ENCODE results near the gene BCKDHB.
"Not testable (repeated sequence)": the region's sequence is repeated elsewhere in the genome, so short reads cannot be mapped to it uniquely, and the experiment has no call there.

BCKDHB gene

DNA sequence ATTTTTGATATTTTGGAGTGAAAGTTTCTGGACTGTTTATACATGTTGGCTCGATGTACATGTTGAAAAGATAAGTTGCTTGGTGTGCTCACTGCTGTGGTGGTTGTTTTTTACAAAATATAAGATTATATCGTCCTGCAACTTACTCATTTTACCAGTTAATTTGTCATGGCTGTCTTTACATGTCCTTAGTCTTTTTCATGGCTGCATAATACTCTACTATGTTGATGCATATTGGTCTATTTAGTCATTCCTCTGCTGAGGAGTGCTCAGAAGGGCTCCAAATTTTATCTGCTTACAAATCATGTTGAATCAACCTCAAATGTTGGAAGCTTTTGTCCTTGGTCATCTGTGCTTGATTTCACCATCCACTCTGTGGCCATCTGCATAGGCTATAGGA, 164.6 kb downstream of the BCKDHB start:
- DNase-seq: no peak

GRCh38 chr6:80272988-80273387, 166.5 kb downstream of the BCKDHB start:
- DNase-seq: no peak

DNA sequence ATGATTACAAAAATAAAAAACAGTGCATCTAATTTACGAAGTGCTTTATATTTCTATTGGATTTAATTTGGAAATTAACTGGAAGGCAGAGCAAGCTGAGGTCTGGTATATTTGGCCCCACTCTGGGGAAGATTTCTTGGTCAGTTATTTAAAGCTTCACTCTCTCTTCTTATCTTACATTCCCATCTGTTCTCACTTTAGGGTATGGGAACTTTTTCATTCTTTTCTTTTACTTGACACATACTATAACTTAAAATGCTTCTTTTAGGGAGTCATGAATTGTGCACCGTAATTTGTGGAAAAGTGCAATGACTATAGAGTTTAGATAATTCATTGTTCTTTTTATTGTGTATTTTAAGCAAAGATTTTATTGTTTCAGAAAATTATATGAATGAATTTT, 170.4 kb downstream of the BCKDHB start:
- no peak for DNase-seq

DNA sequence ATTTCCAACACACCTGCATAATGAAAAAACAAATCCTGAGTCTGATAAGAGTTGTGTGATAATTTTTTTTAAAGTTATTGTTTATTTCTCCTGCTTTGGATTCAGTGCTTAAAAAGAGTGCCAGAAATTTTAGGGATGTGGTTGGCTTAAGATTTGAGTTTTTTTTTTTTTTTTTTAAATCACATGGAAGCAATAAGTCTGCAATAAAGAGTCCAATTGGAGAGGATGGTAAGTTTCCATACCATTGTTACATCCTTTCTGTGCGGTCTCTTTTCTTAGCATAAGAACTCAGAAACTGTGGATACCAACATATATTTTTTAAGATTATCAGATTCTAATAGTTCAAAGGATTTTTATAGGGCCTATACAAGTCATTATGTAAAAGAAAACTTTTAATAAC, 171.0 kb downstream of the BCKDHB start:
- no peak for DNase-seq

DNA sequence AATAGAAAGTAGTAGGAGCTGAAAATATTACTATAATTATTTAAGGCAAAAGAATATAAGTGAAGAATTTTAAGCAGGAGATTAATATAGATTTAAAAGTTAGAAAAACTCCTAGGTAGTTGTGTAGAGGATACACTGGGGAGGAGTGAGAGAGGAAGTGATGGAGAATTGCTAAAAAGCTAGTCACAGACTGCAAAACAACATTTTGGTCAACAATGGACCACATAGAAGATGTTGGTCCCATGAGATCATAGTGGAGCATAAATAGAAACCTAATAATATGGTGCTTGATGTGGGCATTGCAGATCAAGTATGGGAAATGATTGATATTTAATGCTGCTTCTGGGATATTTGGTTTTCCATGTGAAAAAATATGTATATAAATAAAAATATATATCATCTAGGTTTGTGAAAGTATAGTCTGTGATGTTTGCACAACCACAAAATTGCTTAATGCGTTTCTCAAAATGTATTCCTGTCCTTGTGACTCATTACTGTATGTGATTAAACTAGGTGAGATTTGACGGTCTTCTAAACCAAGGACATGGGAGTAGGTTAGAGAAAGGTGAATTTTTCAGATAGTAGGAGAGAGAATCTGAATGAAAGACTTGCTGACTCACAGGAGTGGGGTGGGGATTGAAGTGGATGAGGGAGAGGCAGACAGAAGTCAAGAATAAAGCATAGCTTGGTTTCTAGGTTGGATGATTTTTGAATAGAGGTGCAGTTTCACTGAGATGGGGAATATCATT, 174.0 kb downstream of the BCKDHB start:
- no peak for DNase-seq

DNA sequence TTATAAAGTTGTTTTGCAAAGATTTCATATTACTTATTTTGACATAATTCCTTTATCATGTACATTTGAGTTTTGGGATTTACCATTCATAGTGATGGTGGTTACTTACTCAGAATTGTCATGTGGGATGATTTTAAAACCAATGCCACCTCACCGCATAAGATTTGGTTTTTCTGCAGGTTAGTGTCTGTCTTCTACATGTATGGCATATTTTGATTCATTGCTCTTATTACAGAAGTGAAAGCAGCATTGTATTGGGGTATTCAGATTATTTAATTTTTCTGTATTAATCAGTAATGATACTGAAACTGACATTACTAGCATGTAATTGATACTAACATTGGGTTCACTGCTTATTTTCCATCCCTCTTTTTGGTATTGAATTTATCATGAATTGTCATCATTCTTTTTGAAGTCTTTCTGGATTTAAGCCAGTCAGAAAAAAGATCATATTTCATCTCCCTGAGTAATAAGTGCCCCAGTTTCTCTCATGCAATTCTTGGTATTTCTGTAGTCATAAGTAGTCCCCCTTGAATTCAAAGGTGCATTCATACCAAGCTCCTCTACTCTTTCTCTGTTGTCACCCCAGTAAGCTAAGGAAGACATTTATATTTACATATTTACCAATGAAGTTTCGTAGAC, 176.6 kb downstream of the BCKDHB start:
- DNase-seq: no peak

- DNase-seq: no peak
Observed at GRCh38 chr6:80287112-80287511, 180.6 kb downstream of the BCKDHB start.

DNA sequence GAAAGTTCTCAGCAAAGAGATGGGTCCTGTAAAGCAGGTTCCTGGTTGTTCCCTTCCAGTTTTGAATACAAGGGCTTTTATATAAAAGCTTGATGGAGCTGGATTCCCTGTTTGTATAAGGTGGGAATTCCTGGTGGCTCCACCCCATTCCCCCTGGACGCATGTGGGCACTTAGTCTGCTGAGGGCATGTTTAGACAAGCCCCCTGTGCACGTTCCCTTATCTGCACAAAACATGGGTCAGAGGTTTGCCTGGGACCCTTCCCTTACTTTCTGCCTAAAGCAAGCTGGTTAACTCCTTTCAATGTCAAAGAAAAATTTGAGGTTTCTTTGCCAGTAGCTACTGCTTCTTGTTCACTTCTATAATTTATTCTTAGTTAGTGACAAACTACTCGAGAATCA, 181.1 kb downstream of the BCKDHB start:
- DNase-seq: no peak

GRCh38 chr6:80289727-80290126, 183.3 kb downstream of the BCKDHB start:
- no peak for DNase-seq

DNA sequence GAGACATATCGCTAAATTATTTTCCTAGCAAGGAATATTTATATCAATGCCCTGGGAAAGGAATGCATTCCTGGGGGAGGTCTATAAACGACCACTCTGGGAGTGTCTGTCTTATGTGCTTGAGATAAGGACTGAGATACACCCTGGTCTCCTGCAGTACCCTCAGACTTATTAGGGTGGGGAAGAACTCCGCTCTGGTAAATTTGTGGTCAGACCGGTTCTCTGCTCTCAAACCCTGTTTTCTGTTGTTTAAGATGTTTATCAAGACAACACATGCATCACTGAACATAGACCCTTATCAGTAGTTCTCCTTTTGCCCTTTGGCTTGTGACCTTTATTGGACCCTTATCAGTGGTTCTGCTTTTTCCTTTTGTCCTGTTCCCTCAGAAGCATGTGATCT, 188.1 kb downstream of the BCKDHB start:
- not testable (repeated sequence) for DNase-seq

DNA sequence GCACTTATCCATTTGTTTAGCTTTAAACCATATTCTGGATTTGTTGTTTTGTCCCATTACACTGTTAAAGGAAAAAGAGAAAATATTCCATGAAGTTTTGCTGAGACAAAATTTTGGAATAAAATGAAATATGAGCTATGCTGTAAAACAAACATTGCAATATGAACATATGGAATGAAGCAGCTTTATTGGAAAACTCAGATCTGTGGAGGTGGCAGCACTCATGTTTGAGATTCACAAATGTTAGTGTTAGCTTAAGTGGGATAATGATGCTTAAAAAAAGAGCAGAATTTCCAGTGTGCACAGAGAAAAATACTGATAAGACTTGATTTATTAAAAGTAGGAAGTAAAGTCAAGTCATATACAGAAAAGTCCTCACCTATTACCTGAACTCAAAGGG, 196.2 kb downstream of the BCKDHB start:
- no peak for DNase-seq

GRCh38 chr6:80304014-80304413, 197.5 kb downstream of the BCKDHB start:
- no peak for DNase-seq

DNA sequence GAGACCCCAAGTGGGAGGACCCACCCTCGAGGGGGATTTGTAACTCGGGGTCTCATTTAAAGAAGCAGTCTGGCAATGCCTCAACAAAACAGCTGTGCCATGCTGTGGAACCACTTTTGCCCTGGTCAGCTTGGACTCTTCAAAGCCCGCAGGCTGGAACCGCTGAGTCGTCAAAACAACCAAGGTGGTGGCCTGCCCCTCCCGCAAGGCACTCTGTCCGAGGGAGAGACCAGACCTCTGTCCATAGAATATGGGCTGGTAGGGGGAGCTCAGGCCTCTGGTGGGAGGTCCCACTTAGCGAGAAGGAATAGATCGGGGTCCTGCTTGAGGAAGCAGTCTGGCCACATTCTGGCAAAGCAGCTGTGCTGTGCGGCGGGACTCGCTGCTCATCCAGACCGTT, 208.1 kb downstream of the BCKDHB start:
- no peak for DNase-seq

DNA sequence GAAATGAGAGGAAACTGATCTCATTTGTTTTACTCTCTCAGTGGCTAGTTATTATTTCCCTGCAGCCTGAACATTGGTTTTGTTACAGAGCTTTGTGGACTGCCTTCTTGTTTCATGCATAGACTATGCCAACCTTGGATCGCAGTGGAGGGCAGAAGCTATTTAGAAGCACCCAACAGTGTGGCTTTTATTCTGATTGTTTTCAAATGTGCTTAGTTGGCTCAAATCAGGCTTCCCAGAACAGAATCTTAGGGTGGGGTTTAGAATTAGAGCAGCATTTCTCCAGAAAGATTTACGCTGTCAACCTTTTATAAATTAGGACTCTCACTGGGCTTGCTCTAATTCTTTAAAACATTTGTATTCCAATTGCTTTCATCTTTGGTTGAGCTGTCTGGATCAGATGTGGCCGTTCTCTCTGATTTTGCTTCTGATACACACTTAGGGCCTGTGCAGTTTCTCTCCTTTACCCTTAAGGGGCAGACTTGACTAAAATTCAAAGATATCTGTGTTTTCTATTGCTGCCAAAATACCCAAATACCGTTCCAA, 210.3 kb downstream of the BCKDHB start:
- DNase-seq: no peak

DNA sequence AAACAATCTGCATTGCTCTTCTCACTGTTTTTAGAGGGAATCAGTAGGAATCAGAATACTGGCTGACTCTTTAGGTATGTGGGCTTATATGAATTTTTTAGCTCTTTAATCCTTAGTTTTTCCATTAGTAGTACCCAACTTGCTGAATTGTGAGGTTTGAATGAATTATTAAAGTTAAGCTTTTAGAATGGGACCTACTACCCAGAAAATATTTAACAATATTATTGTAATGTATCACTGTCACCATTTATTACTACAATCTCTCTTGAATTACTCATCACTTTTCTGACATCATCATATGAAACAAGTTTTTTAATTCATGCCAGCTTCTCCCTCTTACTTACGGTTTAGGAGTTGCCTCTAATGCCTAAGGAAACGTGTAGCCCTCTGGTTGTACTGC, 212.7 kb downstream of the BCKDHB start:
- DNase-seq: no peak

GRCh38 chr6:80321011-80321410, 214.5 kb downstream of the BCKDHB start:
- DNase-seq: no peak

DNA sequence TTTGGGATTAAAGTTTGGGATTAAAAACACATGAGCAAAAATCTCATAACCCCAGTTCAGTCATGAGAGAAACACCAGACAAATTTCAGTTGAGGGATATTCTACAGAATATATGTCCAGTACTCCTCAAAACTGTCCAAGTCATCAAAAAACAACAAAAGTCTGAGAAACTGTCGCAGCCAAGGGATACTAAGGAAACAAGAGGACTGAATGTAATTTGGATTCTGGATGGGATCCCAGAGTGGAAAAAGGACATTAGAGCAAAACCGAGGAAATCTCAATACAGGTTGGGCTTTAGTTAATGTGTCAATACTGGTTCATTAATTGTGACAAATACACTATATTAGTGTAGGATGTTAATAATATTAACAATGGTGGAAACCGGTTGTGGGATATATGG, 219.3 kb downstream of the BCKDHB start:
- DNase-seq: no peak

DNA sequence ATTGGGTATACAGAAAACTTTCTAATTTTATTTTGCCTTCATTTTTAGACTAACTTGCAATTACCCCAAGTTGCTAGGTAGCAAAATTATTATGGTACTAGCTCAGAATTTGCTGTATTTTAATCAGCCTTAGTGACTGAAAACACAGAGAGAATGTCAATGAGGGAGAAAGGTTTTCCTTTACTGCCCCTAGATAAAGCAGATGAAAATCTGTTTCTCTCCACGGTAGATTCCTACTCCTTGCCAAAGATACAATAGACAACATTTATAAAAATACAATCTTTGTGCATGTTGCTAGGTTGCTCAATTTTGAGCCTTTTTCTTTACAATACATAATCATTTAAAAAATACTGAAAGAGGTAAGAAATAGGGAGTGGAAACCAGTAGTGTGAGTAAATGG, 222.2 kb downstream of the BCKDHB start:
- DNase-seq: no peak

GRCh38 chr6:80329496-80329895, 223.0 kb downstream of the BCKDHB start:
- DNase-seq: no peak

- no peak for DNase-seq
Observed at GRCh38 chr6:80330961-80331360, 224.5 kb downstream of the BCKDHB start.

DNA sequence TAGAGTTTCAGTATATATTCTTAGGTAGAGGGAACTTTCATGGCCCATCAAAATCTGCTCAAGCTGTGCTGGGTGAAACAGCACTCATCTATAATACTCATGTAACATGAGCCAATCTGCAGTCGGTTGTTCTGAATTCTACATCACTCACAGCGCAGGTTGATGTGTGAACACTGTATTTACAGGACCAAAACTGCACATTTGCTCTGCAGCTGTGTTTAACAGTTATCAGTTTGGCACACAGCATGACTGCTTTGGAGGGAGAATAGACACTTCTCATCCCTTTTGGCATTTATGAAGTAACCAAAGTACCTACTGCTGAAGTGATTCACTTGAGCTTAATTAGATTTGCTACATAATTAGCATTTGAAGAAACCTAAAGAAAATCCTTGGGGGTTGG, 225.1 kb downstream of the BCKDHB start:
- no peak for DNase-seq

DNA sequence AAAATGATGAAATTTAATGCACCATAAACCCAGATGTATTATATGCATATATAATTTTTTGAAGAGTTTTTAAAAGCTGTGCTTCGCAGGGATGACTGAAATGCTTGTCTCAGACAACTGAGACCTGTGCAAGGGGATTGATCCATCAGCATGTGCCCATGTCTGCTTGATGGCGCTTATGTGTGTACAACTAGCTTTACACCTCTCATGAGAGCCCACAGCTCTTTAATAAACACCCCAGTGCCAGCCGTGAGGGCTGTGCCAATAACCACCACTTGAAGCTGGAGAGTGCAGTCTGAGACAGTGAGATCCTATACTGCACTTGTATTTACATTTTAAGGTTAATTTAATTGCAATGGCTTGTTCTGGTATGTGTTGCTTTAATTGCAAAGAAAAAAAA, 225.5 kb downstream of the BCKDHB start:
- DNase-seq: no peak

GRCh38 chr6:80333342-80333741, 226.9 kb downstream of the BCKDHB start:
- DNase-seq: no peak

DNA sequence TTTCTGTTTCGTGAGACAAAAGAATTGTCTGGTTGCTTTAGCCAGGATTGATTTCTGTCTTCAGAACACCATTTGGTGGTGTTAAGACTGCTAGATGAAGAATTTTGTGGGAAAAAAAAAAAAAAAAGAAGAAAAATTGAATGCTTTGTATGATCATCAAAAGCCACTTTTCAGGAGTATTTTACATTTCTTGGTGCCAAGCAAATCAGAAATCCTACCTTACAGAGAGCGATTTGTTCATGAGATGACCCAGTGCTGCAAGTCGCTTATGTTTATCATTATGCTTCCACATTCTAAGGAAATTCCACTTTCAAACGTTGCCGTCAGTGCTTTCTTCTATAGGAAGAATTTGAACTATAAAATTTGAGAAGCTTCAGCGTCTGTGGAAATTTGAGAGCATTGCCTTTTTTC, 228.7 kb downstream of the BCKDHB start:
- DNase-seq: no peak

DNA sequence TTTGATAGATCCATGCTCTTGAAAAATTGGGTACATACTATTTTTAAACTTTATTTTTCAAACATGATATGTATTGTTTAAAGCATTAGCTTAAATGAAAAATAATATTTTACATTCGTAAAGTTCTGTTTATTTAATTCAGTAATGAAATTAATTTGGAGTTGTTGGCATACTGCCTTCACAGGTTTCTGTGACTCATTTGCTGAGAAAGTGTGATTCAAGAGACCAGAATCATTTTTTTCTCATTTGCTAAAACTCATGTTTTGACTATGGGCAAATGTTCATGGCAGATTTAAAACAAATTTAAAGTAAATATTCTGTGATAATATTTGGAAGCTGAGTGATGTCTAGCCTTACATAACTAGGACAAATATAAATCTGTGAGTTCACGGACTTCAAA, 230.4 kb downstream of the BCKDHB start:
- DNase-seq: no peak

Measured in CD4-positive, alpha-beta T cell treated with Interleukin-4 for 4 hours (primary cell).